Stimulated activated CD8-positive, alpha-beta memory T cell treated with anti-CD3 and anti-CD28 coated beads, Interleukin-7, amount 100 ng/mL, for 1 hour (primary cell): ENCODE measurements around the gene AGXT.
A peak's percentile ranks its signal among the peaks of the same experiment; 100 is the strongest.

Experiments
- DNase-seq, 2 donors: peaks; one replicate each; pipeline ENCODE4 v3.0.0-alpha.2; 2020; ENCODE audit warnings: low read depth in 2 of 2

Gene AGXT

GRCh38 chr2:240868286-240869108 is at the start of gene AGXT:
Gene AGXT, plus strand, starts transcription at chr2:240868824. Its CDS starts 42 bp downstream, at chr2:240868866.
- DNase-seq, result no peak

- no peak for DNase-seq
Observed at GRCh38 chr2:240819126-240819857, 49.3 kb upstream of the AGXT start.

- no peak for DNase-seq
Observed at GRCh38 chr2:240819858-240820606, 48.6 kb upstream of the AGXT start, which contains the start of gene KIF1A. Gene KIF1A, minus strand, starts transcription at chr2:240820219. Its CDS starts 22,467 bp downstream, at chr2:240797752.

- no peak for DNase-seq
Observed at GRCh38 chr2:240820607-240821428, 47.8 kb upstream of the AGXT start.

GRCh38 chr2:240821429-240821778 is 47.2 kb upstream of the AGXT start:
- DNase-seq, result no peak

GRCh38 chr2:240822280-240822847 is 46.3 kb upstream of the AGXT start:
- DNase-seq, result no peak

- DNase-seq, result no peak
Observed at GRCh38 chr2:240823449-240824336, 44.9 kb upstream of the AGXT start.

- DNase-seq, result no peak
Observed at GRCh38 chr2:240825476-240825875, 43.1 kb upstream of the AGXT start.

- no peak for DNase-seq
Observed at GRCh38 chr2:240831594-240832204, 36.9 kb upstream of the AGXT start.

- peak; percentile 95 to 96 for DNase-seq
Observed at GRCh38 chr2:240832205-240832727, 36.4 kb upstream of the AGXT start.

GRCh38 chr2:240832921-240833494 is 35.6 kb upstream of the AGXT start:
- DNase-seq, result no peak

- no peak for DNase-seq
Observed at GRCh38 chr2:240833724-240834285, 34.8 kb upstream of the AGXT start.

GRCh38 chr2:240834377-240834975 is 34.1 kb upstream of the AGXT start:
- DNase-seq, result no peak

GRCh38 chr2:240835528-240835927 is 33.1 kb upstream of the AGXT start:
- DNase-seq, result no peak

- no peak for DNase-seq
Observed at GRCh38 chr2:240836781-240837467, 31.7 kb upstream of the AGXT start.

GRCh38 chr2:240837621-240838020 is 31.0 kb upstream of the AGXT start:
- DNase-seq, result no peak
